GM19351 (cell line): ENCODE measurements around the gene ARHGAP23.
"Not testable (repeated sequence)": the region's sequence is repeated elsewhere in the genome, so short reads cannot be mapped to it uniquely, and the experiment has no call there.

Source experiments
- ATAC-seq: cut with Tn5 transposase; IDR thresholded peaks from one replicate; pipeline ENCODE4 v1.9.1; 2021; ENCODE audit warnings: mild to moderate bottlenecking, moderate library complexity; ENCODE audit not compliant: unreplicated experiment

ARHGAP23 gene

DNA sequence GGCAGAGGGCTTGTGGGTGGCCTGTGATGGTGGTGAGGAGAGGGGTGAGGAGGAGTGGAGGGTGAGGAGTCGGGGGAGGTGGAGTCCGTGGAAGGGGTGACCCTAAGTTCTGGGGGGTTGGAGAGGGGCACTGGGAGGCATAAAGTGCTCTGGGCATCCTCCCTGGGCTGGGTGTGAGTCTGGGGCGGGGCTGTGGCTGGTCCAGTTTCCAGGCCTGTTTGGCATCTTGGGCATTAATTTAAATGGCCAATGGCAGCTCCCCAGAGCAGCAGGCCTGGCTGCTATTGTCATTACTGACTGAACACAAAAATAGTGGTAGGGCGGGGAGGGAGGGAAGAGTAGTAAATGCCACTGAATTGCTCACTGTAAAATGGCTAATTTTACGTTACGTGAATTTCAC lies 7.7 kb upstream of the ARHGAP23 start:
- ATAC-seq: no peak

DNA sequence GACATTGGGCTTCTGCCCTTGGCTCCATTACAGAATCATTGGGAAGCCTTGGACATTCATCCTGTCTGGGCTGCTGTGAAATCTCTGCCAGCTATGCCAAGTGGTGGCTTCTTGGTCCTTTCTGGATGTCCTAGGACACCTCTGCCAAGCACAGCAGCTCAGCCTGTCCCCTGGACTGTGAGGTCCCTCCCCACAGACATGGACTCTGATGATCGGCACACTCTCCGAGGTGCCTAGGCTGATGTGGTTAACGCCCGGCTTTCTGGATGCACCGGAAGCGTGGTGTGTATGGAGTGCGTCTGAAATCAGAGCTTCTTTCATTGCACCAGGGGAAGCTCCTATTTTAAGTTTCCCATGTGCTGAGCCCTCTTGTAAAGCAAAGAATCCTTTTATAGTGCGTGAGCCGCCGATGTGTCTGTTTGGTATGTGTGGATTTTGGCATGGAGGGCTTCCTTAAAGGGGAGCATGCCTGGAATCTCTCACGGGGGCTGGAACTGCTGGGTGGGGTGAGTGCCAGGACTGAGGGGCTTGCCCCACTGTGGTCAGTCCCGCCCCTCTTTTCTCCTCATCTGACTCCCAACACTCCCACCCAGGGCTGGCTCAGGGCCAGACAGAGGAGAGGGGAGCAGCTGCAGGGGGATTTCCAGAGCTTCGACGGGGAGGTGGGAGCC lies 7.0 kb upstream of the ARHGAP23 start:
- ATAC-seq: no peak

DNA sequence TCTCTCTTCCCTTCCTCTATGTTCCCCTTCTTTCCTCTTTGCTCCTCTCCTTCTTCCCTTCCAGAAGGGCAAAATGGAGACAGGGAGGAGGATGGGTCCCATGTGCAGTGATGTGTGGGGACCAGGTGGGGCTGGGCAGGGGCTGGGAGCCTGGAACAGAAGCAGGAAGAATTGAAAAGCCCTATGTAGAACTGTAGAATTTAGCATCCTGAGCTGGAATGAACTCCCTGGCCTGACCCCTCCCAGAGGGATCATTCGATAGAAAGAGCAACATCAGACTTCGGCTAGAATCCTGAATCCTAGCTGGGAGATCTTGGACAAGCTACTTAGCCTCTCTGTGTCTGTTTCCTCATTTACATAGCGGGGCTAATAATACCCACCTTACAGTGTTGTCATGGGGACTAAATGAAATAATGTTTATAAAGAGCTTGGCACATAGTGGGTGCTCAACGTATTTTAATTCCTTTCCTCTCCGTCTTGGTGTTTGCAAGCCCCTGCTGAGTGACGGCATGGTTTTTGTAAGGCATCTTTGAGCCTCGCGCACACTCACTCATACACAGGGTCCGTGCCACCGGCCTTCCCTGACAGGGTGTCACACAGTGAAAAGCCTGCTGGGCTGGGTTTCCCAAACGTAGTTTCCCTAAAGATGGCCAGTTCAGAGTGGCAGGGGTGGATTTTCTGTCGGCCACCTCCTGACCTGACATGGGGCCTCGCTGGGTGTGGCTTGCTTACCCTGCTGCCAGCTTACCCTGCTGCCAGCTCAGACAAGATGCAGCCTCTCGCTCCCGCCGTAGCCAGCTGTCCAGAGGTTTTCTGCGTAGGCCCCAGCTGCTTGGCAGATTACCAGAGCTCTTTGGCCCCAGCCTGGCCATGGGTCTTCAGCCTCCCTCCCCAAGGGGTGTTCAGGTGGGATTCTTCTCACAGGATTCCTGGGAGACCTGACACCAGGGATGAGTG lies 6.1 kb upstream of the ARHGAP23 start:
- no peak for ATAC-seq

GRCh38 chr17:38424297-38424972 lies 3.8 kb upstream of the ARHGAP23 start:
- no peak for ATAC-seq

- ATAC-seq: no peak
Observed at GRCh38 chr17:38425031-38425430, 3.2 kb upstream of the ARHGAP23 start.

GRCh38 chr17:38425744-38426143 lies 2.5 kb upstream of the ARHGAP23 start:
- no peak for ATAC-seq

GRCh38 chr17:38426441-38426840 lies 1.8 kb upstream of the ARHGAP23 start:
- no peak for ATAC-seq

DNA sequence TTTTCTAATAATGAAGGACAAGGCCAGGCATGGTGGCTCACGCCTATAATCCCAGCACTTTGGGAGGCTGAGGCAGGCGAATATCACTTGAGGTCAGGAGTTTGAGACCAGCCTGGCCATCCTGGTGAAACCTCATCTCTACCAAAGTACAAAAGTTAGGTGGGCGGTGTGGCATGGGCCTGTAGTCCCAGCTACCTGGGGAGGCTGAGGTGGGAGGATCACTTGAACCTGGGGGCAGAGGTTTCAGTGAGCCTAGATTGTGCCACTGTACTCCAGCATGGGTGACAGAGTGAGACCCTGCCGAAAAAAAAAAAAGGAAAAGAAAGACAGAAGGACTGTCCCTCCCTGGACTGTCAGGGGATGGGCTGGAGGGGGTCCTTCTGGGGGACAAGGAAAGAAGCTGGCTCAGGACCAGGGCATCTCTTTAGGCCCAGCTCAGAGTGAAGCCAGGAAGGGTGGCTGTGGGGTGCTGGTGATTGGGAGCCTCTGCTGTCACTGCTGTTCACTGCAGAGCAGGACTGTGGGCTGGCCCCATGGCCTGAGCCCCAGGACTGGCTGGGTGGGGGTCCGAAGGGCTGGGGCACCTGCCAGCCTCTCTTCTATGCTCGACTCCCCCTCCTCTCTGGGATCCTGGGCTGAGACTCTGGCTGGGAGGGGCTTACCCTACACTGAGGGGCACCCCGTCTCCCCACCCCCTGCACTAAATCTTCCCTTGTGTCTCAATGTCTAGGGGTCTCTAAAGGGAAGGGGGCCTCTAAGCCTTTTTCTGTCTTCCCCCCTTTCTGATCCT lies 909 bp upstream of the ARHGAP23 start:
- ATAC-seq: no peak

GRCh38 chr17:38428643-38429371 lies 543 bp downstream of the ARHGAP23 start:
- no peak for ATAC-seq

GRCh38 chr17:38429476-38430100 lies 1.3 kb downstream of the ARHGAP23 start:
- no peak for ATAC-seq

DNA sequence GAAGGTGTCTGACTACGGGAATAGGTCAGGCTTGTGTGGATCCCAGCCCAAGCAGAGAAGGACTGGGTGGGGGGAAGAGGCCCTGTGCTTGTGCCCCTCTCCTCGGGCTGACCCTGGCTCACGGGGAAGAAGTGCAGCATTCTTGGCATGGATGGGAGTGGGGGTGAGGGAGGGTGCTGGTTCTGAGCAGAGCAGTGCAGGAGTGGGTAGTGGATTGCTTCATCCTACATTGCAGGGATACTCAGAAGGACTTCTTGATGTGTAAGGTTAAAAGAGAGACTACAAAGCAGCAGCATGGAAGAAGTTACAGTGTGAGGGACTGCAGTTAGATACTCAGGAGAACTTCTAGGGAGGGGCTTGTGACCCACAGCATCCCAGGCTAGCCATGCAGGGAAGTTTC lies 2.1 kb downstream of the ARHGAP23 start:
- no peak for ATAC-seq

DNA sequence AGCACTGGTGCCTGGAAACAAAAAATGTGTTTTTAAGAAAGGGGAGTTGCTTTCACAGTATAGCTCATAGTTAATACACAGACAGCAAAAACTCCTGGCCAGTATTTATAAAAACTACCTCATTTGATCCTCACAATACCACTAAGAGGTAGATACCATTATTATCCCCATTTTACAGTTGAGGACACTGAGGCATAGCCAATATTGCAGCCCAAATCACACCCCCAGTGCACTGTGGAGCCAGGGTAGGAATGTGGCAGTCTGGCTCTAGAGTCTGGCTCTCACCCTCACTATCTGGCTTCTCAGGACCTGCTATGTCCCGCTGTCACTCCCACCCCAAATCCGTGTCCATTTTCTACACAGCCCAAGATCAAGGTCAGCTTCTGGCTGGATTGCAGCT lies 2.6 kb downstream of the ARHGAP23 start:
- no peak for ATAC-seq

DNA sequence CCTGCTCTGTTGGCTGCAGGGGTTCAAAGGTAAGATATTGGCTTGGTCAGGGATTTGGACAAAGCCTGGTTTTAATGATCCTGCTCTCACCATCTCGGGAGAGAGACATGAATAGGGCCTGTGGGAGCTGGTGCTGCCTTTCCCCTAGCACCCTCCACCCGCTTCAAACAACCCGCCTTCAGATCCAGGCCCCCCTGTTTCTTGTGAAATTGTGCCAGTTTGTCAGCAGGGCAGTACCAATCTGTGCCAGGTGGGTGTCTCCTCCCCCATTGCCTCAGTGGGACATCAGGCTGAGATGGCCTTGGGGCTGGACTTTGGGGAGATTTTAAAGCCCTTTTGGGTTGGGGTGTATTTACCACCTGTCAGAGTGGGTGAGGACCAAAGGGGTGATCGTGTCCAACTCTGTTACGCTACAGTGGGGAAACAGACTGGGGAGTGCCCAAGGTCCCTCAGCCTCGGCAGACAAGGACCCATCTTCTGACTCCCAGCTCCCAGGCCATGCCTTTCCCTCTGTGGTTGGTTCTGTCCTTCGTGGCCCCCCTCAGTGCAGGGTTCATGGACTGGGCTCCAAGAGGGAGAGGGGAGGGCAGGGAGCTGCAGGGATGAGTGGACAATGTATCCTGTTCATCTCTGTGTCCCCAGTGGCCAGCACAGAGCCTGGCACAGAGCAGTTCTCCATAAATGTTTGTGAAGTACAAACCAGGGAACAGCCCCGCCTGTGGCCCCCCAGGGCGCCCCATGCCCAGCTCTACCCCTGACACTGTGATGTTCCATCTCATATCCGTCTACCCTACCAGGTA lies 3.3 kb downstream of the ARHGAP23 start:
- no peak for ATAC-seq

- ATAC-seq: no peak
Observed at GRCh38 chr17:38434178-38434665, 6.0 kb downstream of the ARHGAP23 start.

GRCh38 chr17:38435795-38436194 lies 7.5 kb downstream of the ARHGAP23 start:
- no peak for ATAC-seq

DNA sequence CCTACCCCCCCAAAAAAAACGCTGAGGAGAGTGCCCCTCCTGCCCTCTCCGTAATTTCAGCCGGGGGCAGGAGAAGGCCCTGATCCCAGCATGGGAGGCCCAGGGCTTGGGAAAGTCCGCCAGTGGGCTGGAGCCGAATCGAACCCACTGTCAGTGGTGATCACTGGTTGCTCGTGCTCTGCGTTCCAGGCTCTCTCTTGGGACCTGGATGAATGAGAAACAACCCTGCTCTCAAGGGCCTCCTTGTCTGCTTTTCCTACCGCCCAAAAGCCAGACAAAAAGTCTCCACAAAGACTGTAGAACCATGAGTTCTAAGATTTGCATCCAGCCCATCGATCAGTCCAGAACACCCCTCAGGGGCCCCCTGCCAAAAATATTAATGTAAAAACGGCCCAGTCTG lies 8.1 kb downstream of the ARHGAP23 start:
- ATAC-seq: no peak

DNA sequence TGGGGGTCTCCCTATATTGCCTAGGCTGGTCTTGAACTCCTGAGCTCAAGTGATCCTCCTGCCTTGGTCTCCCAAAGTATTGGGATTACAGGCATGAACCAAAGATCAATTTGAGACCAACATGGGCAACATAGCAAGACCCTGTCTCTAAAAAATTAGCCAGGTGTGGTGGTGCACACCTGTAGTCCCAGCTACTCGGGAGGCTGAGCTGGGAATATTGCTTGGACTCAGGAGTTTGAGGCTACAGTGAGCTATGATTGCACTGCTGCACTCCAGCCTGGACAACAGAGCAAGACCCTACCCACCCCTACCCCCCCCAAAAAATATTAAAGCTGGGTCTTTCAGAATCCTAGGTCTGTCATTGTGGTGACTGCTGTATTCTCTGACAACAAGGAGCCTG lies 9.0 kb downstream of the ARHGAP23 start:
- ATAC-seq: not testable (repeated sequence)

DNA sequence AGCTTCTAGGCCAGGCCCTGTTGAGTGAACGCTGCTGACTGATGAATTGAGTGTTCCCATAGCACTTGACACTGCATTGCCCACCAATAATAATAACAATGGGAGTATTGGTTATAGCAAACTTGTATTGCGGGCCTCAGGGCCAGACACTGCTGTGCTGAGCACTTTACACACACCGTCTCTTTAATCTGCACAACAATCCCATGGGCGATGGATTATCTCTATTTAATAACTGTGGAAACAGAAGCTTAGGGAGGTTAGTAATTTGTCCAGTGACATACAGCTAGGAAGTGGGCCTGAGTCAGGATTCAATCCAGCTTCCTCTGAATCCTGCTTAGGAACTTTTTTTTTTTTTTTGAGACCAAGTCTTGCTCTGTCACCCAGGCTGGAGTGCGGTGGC lies 11.2 kb downstream of the ARHGAP23 start:
- no peak for ATAC-seq
